K562 (cell line): Measurements from ENCODE around the gene HSF5. TPM values are rescaled to one million over a fixed set of nuclear protein-coding genes. Genes with fewer than 3 reads are reported as not detected.

Experiments
- ADNP ChIP-seq: fragments of 200-800 bp; sonication (Bioruptor generic); IDR thresholded peaks from 2 replicates; pipeline ENCODE4 v1.6.1; 2016; ENCODE audit warnings: missing genetic modification characterization, missing compliant biosample characterization
- CBX1 ChIP-seq: sonication (generic); IDR thresholded peaks from 2 replicates; pipeline ENCODE4 v1.6.1; 2016; ENCODE audit warnings: antibody characterized with exemption, low read depth, mild to moderate bottlenecking
- KDM5B ChIP-seq: fragments of 200-600 bp; sonication (generic); IDR thresholded peaks from 2 replicates; pipeline ENCODE4 v1.6.1; 2012; ENCODE audit warnings: low read depth, mild to moderate bottlenecking, moderate library complexity, low read length, control low read depth, inconsistent platforms; ENCODE audit not compliant: insufficient replicate concordance
- LEF1 ChIP-seq: fragments of 450-650 bp; IDR thresholded peaks from 2 replicates; pipeline ENCODE4 v1.6.1; 2016; ENCODE audit warnings: mild to moderate bottlenecking
- MAFF ChIP-seq: IDR thresholded peaks from 2 replicates; pipeline ENCODE4 v1.6.1; 2012; ENCODE audit warnings: low read length, improper control_type of control experiment
- MTA2 ChIP-seq: fragments of 450-650 bp; IDR thresholded peaks from 2 replicates; pipeline ENCODE4 v1.6.1; 2016; ENCODE audit warnings: low read depth
- MYNN ChIP-seq, 2 experiments: sonication (generic); formaldehyde crosslinking in 1 of 2; IDR thresholded peaks; 2 replicates each; pipeline versions ENCODE4 v1.5.0 to v1.6.1; 2016 to 2020; ENCODE audit warnings: antibody characterized with exemption in 1 of 2, missing genetic modification reagents in 1 of 2
- OTX1 ChIP-seq: fragments of 450-650 bp; formaldehyde crosslinking; IDR thresholded peaks from 2 replicates; pipeline ENCODE4 v1.4.0; 2022; ENCODE audit warnings: mild to moderate bottlenecking
- SMARCB1 ChIP-seq: IDR thresholded peaks from 2 replicates; pipeline ENCODE4 v1.6.1; 2011; ENCODE audit warnings: improper control_type of control experiment, low read depth; ENCODE audit not compliant: insufficient read length
- STAT5A ChIP-seq: IDR thresholded peaks from 2 replicates; pipeline ENCODE4 v1.6.1; 2012; ENCODE audit warnings: low read length, inconsistent platforms, borderline replicate concordance
- TCF3 ChIP-seq: sonication (generic); formaldehyde crosslinking; IDR thresholded peaks from 2 replicates; pipeline ENCODE4 v1.4.0; 2020; ENCODE audit warnings: mild to moderate bottlenecking, missing genetic modification reagents
- TRIM28 ChIP-seq: fragments of 450-650 bp; IDR thresholded peaks from 2 replicates; pipeline ENCODE4 v1.6.1; 2017
- U2AF1 ChIP-seq: fragments of 200-400 bp; formaldehyde crosslinking; optimal IDR thresholded peaks from 2 replicates; pipeline ENCODE3; 2017; ENCODE audit warnings: mild to moderate bottlenecking, low read depth, low read length, moderate library complexity
- XRCC4 ChIP-seq: IDR thresholded peaks from one replicate; pipeline ENCODE4 v1.6.1; 2011; ENCODE audit not compliant: insufficient read depth, insufficient read length; ENCODE audit errors: extremely low read depth
- ZNF165 ChIP-seq: fragments of 250-450 bp; sonication (Bioruptor Pico); IDR thresholded peaks from 2 replicates; pipeline ENCODE4 v1.4.0; 2020; ENCODE audit warnings: borderline replicate concordance
- polyA plus RNA-seq, 8 experiments: library from polyadenylated mRNA; depleted of rRNA in 4 of 8; stranded (reverse) in 5 of 8; unstranded in 3 of 8; fragments of >200 nt; fragmentation: Nextera tagmentation in 2 of 8; fragmentation: Illumina TruSeq in 1 of 8; extraction: Ambion mirVana in 2 of 8; extraction: Trizol in 1 of 8; gene quantifications; 2 replicates each; pipeline versions ENCODE4 v1.2.1 to v1.2.3, GENCODE V29; 2011 to 2014; ENCODE audit warnings: inconsistent platforms in 1 of 8, missing spikeins in 1 of 8
- total RNA-seq, 7 experiments: library from RNA; depleted of rRNA in 6 of 7; stranded (reverse); fragments of >200 nt in 6 of 7; fragmentation: Illumina TruSeq in 2 of 7; extraction: Trizol in 2 of 7; gene quantifications; 2 replicates each; pipeline versions ENCODE4 v1.2.1 to v1.2.3, GENCODE V29; 2011 to 2021; ENCODE audit warnings: low replicate concordance in 1 of 7
- TF ChIP-seq, protein P1 (sequence below): fragments of 250-450 bp; sonication (Bioruptor Pico); IDR thresholded peaks from 2 replicates; pipeline ENCODE4 v1.5.0; 2021
- TF ChIP-seq, protein P2 (sequence below): IDR thresholded peaks from 2 replicates; pipeline ENCODE4 v1.6.1; 2014; ENCODE audit warnings: antibody characterized with exemption
- TF ChIP-seq, protein P3 (sequence below): IDR thresholded peaks from 3 replicates; pipeline ENCODE4 v1.6.1; 2011; ENCODE audit warnings: borderline replicate concordance, mild to moderate bottlenecking, moderate library complexity; ENCODE audit not compliant: insufficient read length; ENCODE audit errors: extremely low read depth
- TF ChIP-seq, protein P4 (sequence below): fragments of 450-650 bp; IDR thresholded peaks from 2 replicates; pipeline ENCODE4 v1.6.1; 2017; ENCODE audit warnings: antibody characterized with exemption, mild to moderate bottlenecking

Gene HSF5
- total and polyA plus RNA-seq, 9 of the 15 experiments (the other 6 are each of a cell fraction or from before 2014, with no cell fraction given), result 0.04 TPM; not detected in 8

DNA sequence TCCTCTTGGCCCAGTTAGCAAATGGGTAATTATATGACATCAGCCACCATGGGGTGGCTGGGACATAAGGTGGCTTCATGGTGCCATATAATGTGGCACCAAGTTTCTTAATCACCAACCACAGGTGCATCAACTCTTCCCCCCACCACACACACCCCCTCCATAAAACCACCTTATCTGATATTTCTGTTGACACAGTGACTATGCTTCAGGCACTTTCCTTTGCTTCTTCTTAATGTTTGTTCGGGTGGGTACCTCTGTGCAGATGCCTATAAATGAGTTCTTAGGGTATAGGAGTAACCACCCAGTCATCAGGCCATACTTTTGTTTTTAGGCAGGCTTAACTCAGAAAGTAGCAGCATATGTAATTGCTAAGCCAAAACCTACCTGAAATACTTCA is 100.4 kb downstream of the HSF5 start (continued):
- TF ChIP-seq, protein P1, sequence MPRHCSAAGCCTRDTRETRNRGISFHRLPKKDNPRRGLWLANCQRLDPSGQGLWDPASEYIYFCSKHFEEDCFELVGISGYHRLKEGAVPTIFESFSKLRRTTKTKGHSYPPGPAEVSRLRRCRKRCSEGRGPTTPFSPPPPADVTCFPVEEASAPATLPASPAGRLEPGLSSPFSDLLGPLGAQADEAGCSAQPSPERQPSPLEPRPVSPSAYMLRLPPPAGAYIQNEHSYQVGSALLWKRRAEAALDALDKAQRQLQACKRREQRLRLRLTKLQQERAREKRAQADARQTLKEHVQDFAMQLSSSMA (CRISPR knock-in tag), result no peak
- TF ChIP-seq TCF3 (CRISPR knock-in tag) (peak; percentile 26), MAFF (no peak), STAT5A (no peak), CBX1 (no peak), ZNF165 (no peak), XRCC4 (no peak), OTX1 (CRISPR knock-in tag) (no peak), U2AF1 (no peak), SMARCB1 (no peak), MTA2 (peak; percentile 59), TRIM28 (no peak), LEF1 (peak; percentile 54; the same call in 1 of the 2 replicates), MYNN (IDR thresholded peaks at IDR 0.05) (peak; percentile 57; the same call in 1 of the 2 replicates), MYNN (CRISPR knock-in tag; IDR thresholded peaks at IDR 0.05) (no peak), ADNP (tag) (no peak), KDM5B (no peak)
- TF ChIP-seq, protein P2, sequence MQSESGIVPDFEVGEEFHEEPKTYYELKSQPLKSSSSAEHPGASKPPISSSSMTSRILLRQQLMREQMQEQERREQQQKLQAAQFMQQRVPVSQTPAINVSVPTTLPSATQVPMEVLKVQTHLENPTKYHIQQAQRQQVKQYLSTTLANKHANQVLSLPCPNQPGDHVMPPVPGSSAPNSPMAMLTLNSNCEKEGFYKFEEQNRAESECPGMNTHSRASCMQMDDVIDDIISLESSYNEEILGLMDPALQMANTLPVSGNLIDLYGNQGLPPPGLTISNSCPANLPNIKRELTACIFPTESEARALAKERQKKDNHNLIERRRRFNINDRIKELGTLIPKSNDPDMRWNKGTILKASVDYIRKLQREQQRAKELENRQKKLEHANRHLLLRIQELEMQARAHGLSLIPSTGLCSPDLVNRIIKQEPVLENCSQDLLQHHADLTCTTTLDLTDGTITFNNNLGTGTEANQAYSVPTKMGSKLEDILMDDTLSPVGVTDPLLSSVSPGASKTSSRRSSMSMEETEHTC, result no peak
- TF ChIP-seq, protein P3, sequence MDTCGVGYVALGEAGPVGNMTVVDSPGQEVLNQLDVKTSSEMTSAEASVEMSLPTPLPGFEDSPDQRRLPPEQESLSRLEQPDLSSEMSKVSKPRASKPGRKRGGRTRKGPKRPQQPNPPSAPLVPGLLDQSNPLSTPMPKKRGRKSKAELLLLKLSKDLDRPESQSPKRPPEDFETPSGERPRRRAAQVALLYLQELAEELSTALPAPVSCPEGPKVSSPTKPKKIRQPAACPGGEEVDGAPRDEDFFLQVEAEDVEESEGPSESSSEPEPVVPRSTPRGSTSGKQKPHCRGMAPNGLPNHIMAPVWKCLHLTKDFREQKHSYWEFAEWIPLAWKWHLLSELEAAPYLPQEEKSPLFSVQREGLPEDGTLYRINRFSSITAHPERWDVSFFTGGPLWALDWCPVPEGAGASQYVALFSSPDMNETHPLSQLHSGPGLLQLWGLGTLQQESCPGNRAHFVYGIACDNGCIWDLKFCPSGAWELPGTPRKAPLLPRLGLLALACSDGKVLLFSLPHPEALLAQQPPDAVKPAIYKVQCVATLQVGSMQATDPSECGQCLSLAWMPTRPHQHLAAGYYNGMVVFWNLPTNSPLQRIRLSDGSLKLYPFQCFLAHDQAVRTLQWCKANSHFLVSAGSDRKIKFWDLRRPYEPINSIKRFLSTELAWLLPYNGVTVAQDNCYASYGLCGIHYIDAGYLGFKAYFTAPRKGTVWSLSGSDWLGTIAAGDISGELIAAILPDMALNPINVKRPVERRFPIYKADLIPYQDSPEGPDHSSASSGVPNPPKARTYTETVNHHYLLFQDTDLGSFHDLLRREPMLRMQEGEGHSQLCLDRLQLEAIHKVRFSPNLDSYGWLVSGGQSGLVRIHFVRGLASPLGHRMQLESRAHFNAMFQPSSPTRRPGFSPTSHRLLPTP, result no peak
- TF ChIP-seq, protein P4, sequence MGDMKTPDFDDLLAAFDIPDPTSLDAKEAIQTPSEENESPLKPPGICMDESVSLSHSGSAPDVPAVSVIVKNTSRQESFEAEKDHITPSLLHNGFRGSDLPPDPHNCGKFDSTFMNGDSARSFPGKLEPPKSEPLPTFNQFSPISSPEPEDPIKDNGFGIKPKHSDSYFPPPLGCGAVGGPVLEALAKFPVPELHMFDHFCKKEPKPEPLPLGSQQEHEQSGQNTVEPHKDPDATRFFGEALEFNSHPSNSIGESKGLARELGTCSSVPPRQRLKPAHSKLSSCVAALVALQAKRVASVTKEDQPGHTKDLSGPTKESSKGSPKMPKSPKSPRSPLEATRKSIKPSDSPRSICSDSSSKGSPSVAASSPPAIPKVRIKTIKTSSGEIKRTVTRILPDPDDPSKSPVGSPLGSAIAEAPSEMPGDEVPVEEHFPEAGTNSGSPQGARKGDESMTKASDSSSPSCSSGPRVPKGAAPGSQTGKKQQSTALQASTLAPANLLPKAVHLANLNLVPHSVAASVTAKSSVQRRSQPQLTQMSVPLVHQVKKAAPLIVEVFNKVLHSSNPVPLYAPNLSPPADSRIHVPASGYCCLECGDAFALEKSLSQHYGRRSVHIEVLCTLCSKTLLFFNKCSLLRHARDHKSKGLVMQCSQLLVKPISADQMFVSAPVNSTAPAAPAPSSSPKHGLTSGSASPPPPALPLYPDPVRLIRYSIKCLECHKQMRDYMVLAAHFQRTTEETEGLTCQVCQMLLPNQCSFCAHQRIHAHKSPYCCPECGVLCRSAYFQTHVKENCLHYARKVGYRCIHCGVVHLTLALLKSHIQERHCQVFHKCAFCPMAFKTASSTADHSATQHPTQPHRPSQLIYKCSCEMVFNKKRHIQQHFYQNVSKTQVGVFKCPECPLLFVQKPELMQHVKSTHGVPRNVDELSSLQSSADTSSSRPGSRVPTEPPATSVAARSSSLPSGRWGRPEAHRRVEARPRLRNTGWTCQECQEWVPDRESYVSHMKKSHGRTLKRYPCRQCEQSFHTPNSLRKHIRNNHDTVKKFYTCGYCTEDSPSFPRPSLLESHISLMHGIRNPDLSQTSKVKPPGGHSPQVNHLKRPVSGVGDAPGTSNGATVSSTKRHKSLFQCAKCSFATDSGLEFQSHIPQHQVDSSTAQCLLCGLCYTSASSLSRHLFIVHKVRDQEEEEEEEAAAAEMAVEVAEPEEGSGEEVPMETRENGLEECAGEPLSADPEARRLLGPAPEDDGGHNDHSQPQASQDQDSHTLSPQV, result no peak
